Measurements from ENCODE around the gene SOWAHA. TPM values are rescaled to one million over a fixed set of nuclear protein-coding genes. Genes with fewer than 3 reads are reported as not detected.
A peak's percentile ranks its signal among the peaks of the same experiment; 100 is the strongest.

SOWAHA gene
- total RNA-seq, 4 donors from 2014 or later: 0.13 to 0.28 TPM; not detected in 2

DNA sequence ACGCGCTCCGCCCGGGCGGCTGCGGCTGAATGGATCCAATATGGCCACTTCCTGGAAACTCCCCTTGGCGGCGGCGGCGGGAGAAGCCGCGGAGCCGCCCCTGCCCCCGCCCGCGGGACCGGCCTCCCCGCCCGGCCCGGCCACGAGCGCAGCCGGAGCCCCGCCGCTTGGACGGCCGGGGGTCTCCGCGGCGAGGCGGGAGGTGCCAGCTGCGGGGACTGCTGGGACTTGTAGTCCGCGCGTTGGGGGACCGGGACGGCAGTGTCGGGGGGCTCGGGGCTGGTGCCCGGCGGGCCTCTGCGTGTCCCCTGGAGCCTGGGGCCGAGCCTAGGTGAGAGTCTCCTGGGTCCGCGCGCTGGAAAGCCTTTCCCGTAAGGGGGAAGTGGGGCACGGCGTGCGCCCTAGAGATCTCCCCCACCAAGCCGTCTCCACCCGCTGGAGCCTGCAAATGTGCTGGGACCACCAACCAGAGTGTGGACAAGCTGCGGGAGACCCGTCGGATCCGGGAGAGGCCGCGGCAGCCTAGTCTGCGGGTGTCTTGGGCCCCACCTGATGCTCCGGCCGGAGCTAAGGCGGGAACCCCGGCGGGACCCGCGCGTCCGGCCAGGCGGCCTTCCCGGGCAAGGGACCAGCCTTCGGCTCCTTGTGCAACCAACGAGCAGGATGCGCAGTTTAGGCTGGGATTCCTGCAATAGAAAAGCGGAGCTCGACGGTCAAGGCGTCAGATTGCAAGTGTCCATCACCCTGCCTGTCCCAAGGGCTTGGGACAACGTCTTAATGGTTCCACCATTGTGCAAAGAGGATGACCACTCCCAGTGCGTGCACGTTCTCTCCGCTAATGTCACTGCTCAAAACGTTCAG, 35.7 kb upstream of the SOWAHA start, which contains the start of gene SEPTIN8:
SEPTIN8 (minus strand) TSS at position 31 of the 861 bp plus-strand sequence. CDS start 102 bp downstream, outside the sequence.
- TF ChIP-seq CTCF (IDR thresholded peaks at IDR 0.05): no peak
- ATAC-seq (ENCODE audit: low FRiP score): peak; percentile 42
- DNase-seq (ENCODE audit: low spot score): no peak

- DNase-seq (ENCODE audit: low spot score): no peak
- ATAC-seq (ENCODE audit: low FRiP score): no peak
- TF ChIP-seq CTCF (IDR thresholded peaks at IDR 0.05): no peak
Measured at GRCh38 chr5:132778129-132778528, 35.0 kb upstream of the SOWAHA start.

- no peak for DNase-seq (ENCODE audit: low spot score)
- ATAC-seq (ENCODE audit: low FRiP score): no peak
- no peak for TF ChIP-seq CTCF (IDR thresholded peaks at IDR 0.05)
Measured at GRCh38 chr5:132778856-132779255, 34.2 kb upstream of the SOWAHA start.

- no peak for ATAC-seq (ENCODE audit: low FRiP score)
- no peak for TF ChIP-seq CTCF (IDR thresholded peaks at IDR 0.05)
- no peak for DNase-seq (ENCODE audit: low spot score)
Measured at GRCh38 chr5:132779961-132780360, 33.1 kb upstream of the SOWAHA start.

- no peak for ATAC-seq (ENCODE audit: low FRiP score)
- DNase-seq (ENCODE audit: low spot score): no peak
- no peak for TF ChIP-seq CTCF (IDR thresholded peaks at IDR 0.05)
Measured at GRCh38 chr5:132780577-132780976, 32.5 kb upstream of the SOWAHA start.

DNA sequence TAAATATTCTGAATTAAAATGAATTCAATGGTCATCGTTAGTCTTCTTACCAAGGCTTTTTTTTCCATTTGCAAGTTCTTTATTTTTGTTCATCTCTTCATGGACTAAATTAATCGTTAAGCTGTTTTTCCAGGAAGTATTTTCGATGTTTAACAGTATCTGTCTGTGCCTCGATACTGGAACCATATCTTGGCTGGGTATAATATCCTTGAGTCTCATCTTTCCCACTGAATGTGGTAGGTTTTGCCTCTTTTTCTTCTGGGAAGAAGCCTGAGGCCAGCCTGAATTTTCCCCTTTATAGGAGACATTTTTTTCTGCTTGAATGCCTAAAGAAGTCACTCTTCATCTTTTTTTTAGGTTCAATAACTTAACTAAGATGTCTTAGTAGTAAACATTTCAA, 32.1 kb upstream of the SOWAHA start:
- DNase-seq (ENCODE audit: low spot score) (no peak), ATAC-seq (ENCODE audit: low FRiP score) (no peak)
- TF ChIP-seq CTCF (IDR thresholded peaks at IDR 0.05): no peak

GRCh38 chr5:132782101-132782500, 31.0 kb upstream of the SOWAHA start:
- DNase-seq (ENCODE audit: low spot score): no peak
- TF ChIP-seq CTCF (IDR thresholded peaks at IDR 0.05): no peak
- ATAC-seq (ENCODE audit: low FRiP score): no peak
